A673 (cell line): ENCODE measurements around the gene TGM5. TPM values are rescaled to one million over a fixed set of nuclear protein-coding genes. Genes with fewer than 3 reads are reported as not detected.
A peak's percentile ranks its signal among the peaks of the same experiment; 100 is the strongest.
"Not testable (repeated sequence)": the region's sequence is repeated elsewhere in the genome, so short reads cannot be mapped to it uniquely, and the experiment has no call there.

ENCODE experiments used
- BruUV-seq: library from RNA; stranded (reverse); fragments of 400-500 nt; replicated peaks from 2 replicates; lab custom pipeline; 2021; lab: Mats Ljungman, UMichigan
- CTCF ChIA-PET: fragments of 300-600 bp; sonication (Branson Sonifier 250); formaldehyde crosslinking; loops from one replicate; lab custom pipeline; 2022; ENCODE audit warnings: antibody characterized with exemption; lab: Charles Lee
- POLR2A ChIA-PET: fragments of 300-600 bp; sonication (Branson Sonifier 250); formaldehyde crosslinking; loops from one replicate; lab custom pipeline; 2022; ENCODE audit warnings: antibody characterized with exemption; ENCODE audit not compliant: low non-redundant PET; lab: Charles Lee
- DNase-seq: peaks from one replicate; pipeline ENCODE4 v3.0.0-alpha.2; 2015; ENCODE audit warnings: low spot score
- H3K27ac ChIP-seq: fragments of 200-600 bp; sonication (generic); 2 replicates; pipeline ENCODE4 v1.5.1; 2016; ENCODE audit warnings: mixed run types, low read depth, mild to moderate bottlenecking, mixed read lengths, antibody characterized with exemption, low read length; ENCODE audit not compliant: poor library complexity, severe bottlenecking
- H3K27me3 ChIP-seq: fragments of 200-600 bp; sonication (generic); replicated peaks from 2 replicates; pipeline ENCODE4 v1.6.1; 2017; ENCODE audit warnings: mixed run types, low read depth, mild to moderate bottlenecking, mixed read lengths, antibody characterized with exemption, low read length; ENCODE audit not compliant: insufficient read depth, poor library complexity
- H3K36me3 ChIP-seq: fragments of 200-600 bp; sonication (generic); 2 replicates; pipeline ENCODE4 v1.6.1; 2016; ENCODE audit warnings: mixed run types, mild to moderate bottlenecking, mixed read lengths, antibody characterized with exemption, low read length; ENCODE audit not compliant: insufficient read depth, poor library complexity, severe bottlenecking
- H3K4me1 ChIP-seq: fragments of 200-600 bp; sonication (generic); 2 replicates; pipeline ENCODE4 v1.6.1; 2017; ENCODE audit warnings: mixed run types, mild to moderate bottlenecking, mixed read lengths, antibody characterized with exemption, low read length; ENCODE audit not compliant: insufficient read depth, poor library complexity, severe bottlenecking
- H3K4me3 ChIP-seq: fragments of 200-600 bp; sonication (generic); 2 replicates; pipeline ENCODE4 v1.5.1; 2016; ENCODE audit warnings: low read depth, mixed run types, mild to moderate bottlenecking, mixed read lengths, low read length; ENCODE audit not compliant: poor library complexity, severe bottlenecking
- H3K9me3 ChIP-seq: fragments of 200-600 bp; sonication (generic); 2 replicates; pipeline ENCODE4 v1.6.1; 2016; ENCODE audit warnings: mixed run types, low read depth, mild to moderate bottlenecking, mixed read lengths, antibody characterized with exemption, low read length; ENCODE audit not compliant: poor library complexity, severe bottlenecking
- CTCF ChIP-seq: fragments of 300-800, 200-600 bp; sonication (generic); conservative IDR thresholded peaks from 2 replicates; pipeline ENCODE4 v1.5.1; 2017; ENCODE audit warnings: low read depth, mild to moderate bottlenecking, antibody characterized with exemption, low read length, moderate library complexity, mixed read lengths
- EZH2 ChIP-seq: fragments of 200-600 bp; sonication (generic); IDR thresholded peaks from 2 replicates; pipeline ENCODE4 v1.6.1; 2017; ENCODE audit warnings: borderline replicate concordance, low read depth, mild to moderate bottlenecking, mixed read lengths, antibody characterized with exemption, low read length; ENCODE audit not compliant: poor library complexity, severe bottlenecking
- intact Hi-C: fragments of 100-400 bp; cut with micrococcal nuclease; formaldehyde crosslinking; loops from one replicate; pipeline ENCODE4 v1.10.0; 2022; ENCODE audit not compliant: unreplicated experiment
- total RNA-seq: library from RNA; stranded (reverse); gene quantifications from 2 replicates; pipeline ENCODE4 v1.2.3, GENCODE V29; 2021

The TGM5 gene
- total RNA-seq, 1 experiment from 2014 or later: not detected

GRCh38 chr15:43204016-43204901 lies 62.5 kb downstream of the TGM5 start:
- no TSS peak for BruUV-seq

GRCh38 chr15:43199945-43200488 lies 66.7 kb downstream of the TGM5 start:
- ChIA-PET POLR2A (no interaction called here), CTCF (no interaction called here)
- no peak for TF ChIP-seq CTCF
- no peak for TF ChIP-seq EZH2
- Histone ChIP-seq H3K4me1 (no peaks in the 10 kb centered on the region), H3K36me3 (no peaks in the 10 kb centered on the region), H3K27me3 (no peaks in the 10 kb centered on the region), H3K9me3 (no peaks in the 10 kb centered on the region), H3K27ac (no peak overlapping the region), H3K4me3 (no peak overlapping the region)
- no TSS peak for BruUV-seq
- no peak for DNase-seq
- intact Hi-C loops: no loop called here

More at GRCh38 chr15:43204016-43204901, 62.5 kb downstream of the TGM5 start:
- no peaks in the 10 kb centered on the region for H3K9me3 ChIP-seq
- H3K27me3 ChIP-seq: no peaks in the 10 kb centered on the region
- H3K4me3 ChIP-seq: no peak overlapping the region
- no peak overlapping the region for H3K27ac ChIP-seq
- intact Hi-C loops: no loop called here
- no peaks in the 10 kb centered on the region for H3K36me3 ChIP-seq
- ChIA-PET CTCF (interaction anchor here (0.6 to 2.0 kb wide), 9 partner anchors 9 to 554 kb away, joined by 3 to 12 read pairs (median 4); no protein-coding TSS in a partner anchor), POLR2A (interaction anchor here (0.5 kb wide), 1 partner anchor 263 kb away, joined by 14 read pairs; no protein-coding TSS in a partner anchor)
- TF ChIP-seq CTCF (peak; percentile 78), EZH2 (no peak)
- DNase-seq: peak; percentile 73
- no peaks in the 10 kb centered on the region for H3K4me1 ChIP-seq

GRCh38 chr15:43198992-43199391 lies 67.7 kb downstream of the TGM5 start:
- H3K27ac ChIP-seq: no peak overlapping the region
- no peak for TF ChIP-seq EZH2
- no peak for TF ChIP-seq CTCF
- H3K9me3 ChIP-seq: no peaks in the 10 kb centered on the region
- H3K36me3 ChIP-seq: no peaks in the 10 kb centered on the region
- DNase-seq: no peak
- intact Hi-C loops: no loop called here
- no peak overlapping the region for H3K4me3 ChIP-seq
- H3K4me1 ChIP-seq: no peaks in the 10 kb centered on the region
- H3K27me3 ChIP-seq: no peaks in the 10 kb centered on the region
- ChIA-PET CTCF (no interaction called here), POLR2A (no interaction called here)
- BruUV-seq: no TSS peak

- POLR2A ChIA-PET, DNase-seq, H3K27me3 ChIP-seq, H3K36me3 ChIP-seq, BruUV-seq, CTCF ChIA-PET, intact Hi-C loops, H3K9me3 ChIP-seq, H3K4me3 ChIP-seq, H3K27ac ChIP-seq, H3K4me1 ChIP-seq: not testable (repeated sequence)
These were observed 68.2 kb downstream of the TGM5 start for GRCh38 chr15:43198556-43198955.

- H3K27me3 ChIP-seq, BruUV-seq, H3K9me3 ChIP-seq, H3K4me3 ChIP-seq, H3K4me1 ChIP-seq, POLR2A ChIA-PET, H3K36me3 ChIP-seq, intact Hi-C loops, CTCF ChIA-PET, DNase-seq, H3K27ac ChIP-seq: not testable (repeated sequence)
These were observed 69.0 kb downstream of the TGM5 start for GRCh38 chr15:43197773-43198172.
